Pancreas (tissue), 10 donors: ENCODE results near the gene CELF4. TPM values are rescaled to one million over a fixed set of nuclear protein-coding genes. Genes with fewer than 3 reads are reported as not detected.

Experiments used
- ATAC-seq, 4 donors: fragments of 200-7000 bp; cut with Tn5 transposase; one replicate each; pipeline versions ENCODE4 v1.8.0 to v1.9.1; 2020; ENCODE audit warnings: mild to moderate bottlenecking in 4 of 4, moderate library complexity in 4 of 4
- DNase-seq, 6 donors: peaks; one replicate each; pipeline ENCODE4 v3.0.0-alpha.2; 2020
- FAIRE-seq: peaks from 2 replicates; lab custom pipeline; 2012; peaks lifted over from hg19 to GRCh38; lab: Jason Lieb, UNC
- H3K27ac ChIP-seq, 4 donors: fragments of 200-600 bp; sonication (generic); 1 replicate in 3 of 4; 2 replicates in 1 of 4; pipeline versions ENCODE4 v1.5.0 to v1.8.0; 2020
- H3K27me3 ChIP-seq, 4 donors: fragments of 200-600 bp; one replicate each; pipeline ENCODE4 v1.8.0; 2021
- H3K36me3 ChIP-seq, 3 donors: fragments of 200-600 bp; sonication (generic) in 1 of 3; one replicate each; pipeline versions ENCODE4 v1.5.0 to v1.8.0; 2020 to 2021
- H3K4me1 ChIP-seq, 3 donors: fragments of 200-600 bp; one replicate each; pipeline ENCODE4 v1.8.0; 2021
- H3K4me3 ChIP-seq, 4 donors: fragments of 200-600 bp; sonication (generic) in 2 of 4; one replicate each; pipeline versions ENCODE4 v1.5.0 to v1.8.0; 2020 to 2021
- H3K9me3 ChIP-seq, 4 donors: fragments of 200-600 bp; one replicate each; pipeline ENCODE4 v1.8.0; 2021
- CTCF ChIP-seq, 4 donors: fragments of 200-600 bp; sonication (generic) in 3 of 4; IDR thresholded peaks; one replicate each; pipeline versions ENCODE4 v1.5.0 to v1.8.0; 2021; ENCODE audit warnings: antibody characterized with exemption in 4 of 4
- WGBS, 2 donors: extraction: QIAGEN DNeasy Blood & Tissue Kit; methylation state at CpG; one replicate each; pipeline ENCODE4 v1.1.7; 2013; 5-methylcytosine and 5-hydroxymethylcytosine counted together
- intact Hi-C, 3 donors: fragments of 100-400 bp; cut with DNase I; formaldehyde crosslinking; loops; one replicate each; pipeline versions ENCODE4 v1.11.1 to v1.14.2; 2022
- polyA plus RNA-seq, 2 donors: library from polyadenylated mRNA; stranded (reverse); fragments of 200-250 nt; gene quantifications; one replicate each; pipeline ENCODE4 v1.2.3, GENCODE V29; 2013
- total RNA-seq, 6 donors: library from RNA; stranded (reverse); fragmentation: NEBNext Ultra II Directional in 4 of 6; extraction: Animal tissue kit (Norgen Biotek cat#: 25700) in 4 of 6; gene quantifications; one replicate each; pipeline versions ENCODE4 v1.2.1 to v1.2.4, GENCODE V29; 2021 to 2023
- donor health status: healthy with polysubstance abuse.
- donor health status: DM: no; HTN: no; CAD: no; lungs with moderate emphysema.
- donor health status: DM: no; HTN: no; CAD: no.
- donor health status: control.
- donor health status: control.
- donor health status: Bipolar disorder and iron deficiency.
- donor health status: DM: yes; HTN: yes; CAD: no.
- donor health status: DM: no; HTN: no; CAD: no.
- donor health status: DM: no; HTN: no; CAD: no.
- donor health status: DM: yes; HTN: yes; CAD: no.

Gene CELF4
- total and polyA plus RNA-seq, 8 donors = 1.0 to 10.0 (median 2.8) TPM

GRCh38 chr18:37270666-37271052 lies 294.9 kb downstream of the CELF4 start:
- Histone ChIP-seq H3K36me3 (no peaks in the 10 kb centered on the region), H3K9me3 (no peaks in the 10 kb centered on the region), H3K27ac (no peak overlapping the region), H3K27me3 (peaks cover 0 to 5% (median 2%) of the 10 kb centered on the region in 4 donors), H3K4me3 (no peak overlapping the region), H3K4me1 (no peaks in the 10 kb centered on the region)
- no peak for DNase-seq
- ATAC-seq = no peak
- WGBS, 2 donors = 75 to 82% methylated on average over 7 of the region's 7 CpGs
- no peak for FAIRE-seq
- intact Hi-C loops = loop anchor here in 1 of 3 donors (10.0 kb wide), 1 partner anchor 46 kb away; no protein-coding TSS in a partner anchor
- no peak for TF ChIP-seq CTCF (IDR thresholded peaks at IDR 0.05)

- Histone ChIP-seq H3K27me3 (peaks cover 0 to 5% (median 0%) of the 10 kb centered on the region in 4 donors), H3K36me3 (no peaks in the 10 kb centered on the region), H3K4me3 (no peak overlapping the region), H3K9me3 (no peaks in the 10 kb centered on the region), H3K4me1 (no peaks in the 10 kb centered on the region), H3K27ac (no peak overlapping the region)
- FAIRE-seq (no peak), ATAC-seq (peak; percentile 68 to 97 (median 83)), DNase-seq (peak in 4 of 6 donors; percentile 16 to 59 (median 45))
- intact Hi-C loops = loop anchor here in 1 of 3 donors (10.0 kb wide), 1 partner anchor 45 kb away; no protein-coding TSS in a partner anchor
- TF ChIP-seq CTCF (IDR thresholded peaks at IDR 0.05) = no peak
- WGBS, 2 donors = 18 to 19% methylated on average over 8 of the region's 8 CpGs
These were observed 295.4 kb downstream of the CELF4 start for GRCh38 chr18:37270038-37270665.

- intact Hi-C loops = no loop called here
- H3K36me3 ChIP-seq = no peaks in the 10 kb centered on the region
- ATAC-seq = peak in 1 of 4 donors; percentile 20
- 34% methylated on average over 13 of the region's 13 CpGs for WGBS, 2 donors
- no peak overlapping the region for H3K27ac ChIP-seq
- H3K4me1 ChIP-seq = no peaks in the 10 kb centered on the region
- FAIRE-seq = no peak
- H3K27me3 ChIP-seq = no peaks in the 10 kb centered on the region
- no peak overlapping the region for H3K4me3 ChIP-seq
- H3K9me3 ChIP-seq = no peaks in the 10 kb centered on the region
- no peak for TF ChIP-seq CTCF (IDR thresholded peaks at IDR 0.05)
- peak in 1 of 6 donors; percentile 74 for DNase-seq
These were observed 299.3 kb downstream of the CELF4 start for GRCh38 chr18:37266290-37266689.

GRCh38 chr18:37265382-37265781 lies 300.2 kb downstream of the CELF4 start:
- Histone ChIP-seq H3K4me1 (no peaks in the 10 kb centered on the region), H3K36me3 (no peaks in the 10 kb centered on the region), H3K27me3 (no peaks in the 10 kb centered on the region), H3K27ac (no peak overlapping the region), H3K4me3 (no peak overlapping the region), H3K9me3 (no peaks in the 10 kb centered on the region)
- intact Hi-C loops = no loop called here
- TF ChIP-seq CTCF (IDR thresholded peaks at IDR 0.05) = no peak
- ATAC-seq (peak in 1 of 4 donors; percentile 21), DNase-seq (peak in 1 of 6 donors; percentile 55), FAIRE-seq (no peak)
- WGBS, 2 donors = 40 to 44% methylated on average over 2 of the region's 2 CpGs

GRCh38 chr18:37264956-37265355 lies 300.6 kb downstream of the CELF4 start:
- intact Hi-C loops = no loop called here
- Histone ChIP-seq H3K4me1 (no peaks in the 10 kb centered on the region), H3K36me3 (no peaks in the 10 kb centered on the region), H3K27ac (no peak overlapping the region), H3K9me3 (no peaks in the 10 kb centered on the region), H3K4me3 (no peak overlapping the region), H3K27me3 (no peaks in the 10 kb centered on the region)
- FAIRE-seq (no peak), ATAC-seq (no peak), DNase-seq (peak in 1 of 6 donors; percentile 17)
- TF ChIP-seq CTCF (IDR thresholded peaks at IDR 0.05) = no peak
- 85 to 88% methylated on average over 14 of the region's 14 CpGs for WGBS, 2 donors
